ENCODE results near the gene MFN2.

DNA sequence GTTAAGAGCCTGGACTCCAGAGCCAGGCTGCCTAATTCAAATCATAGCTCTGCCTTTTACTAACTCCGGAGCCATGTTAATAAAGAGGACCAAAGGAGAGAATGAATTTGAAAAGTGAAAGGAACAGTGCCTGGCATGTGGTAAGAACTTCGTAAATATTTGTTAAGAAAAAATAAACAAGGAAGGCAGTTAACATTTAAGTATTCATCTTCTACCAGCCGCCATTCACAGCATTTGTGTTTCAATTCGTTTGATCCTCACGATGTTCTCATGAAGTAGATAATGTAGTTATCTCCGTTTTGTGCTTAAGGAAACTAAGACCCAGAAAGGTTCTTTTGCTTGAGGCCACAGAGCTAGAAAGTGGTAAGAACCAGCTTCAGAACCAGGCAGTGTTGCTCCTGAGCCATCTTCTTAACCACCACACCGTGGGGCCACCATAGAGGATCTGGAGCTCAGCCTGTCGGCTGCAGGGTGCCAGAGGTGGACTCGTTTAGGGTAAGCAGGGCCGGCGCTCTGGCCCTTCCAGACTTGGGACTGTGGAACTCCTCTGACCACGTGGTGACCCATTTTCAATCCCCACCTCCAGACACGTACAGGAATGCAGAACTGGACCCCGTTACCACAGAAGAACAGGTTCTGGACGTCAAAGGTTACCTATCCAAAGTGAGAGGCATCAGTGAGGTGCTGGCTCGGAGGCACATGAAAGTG is 11.9 kb downstream of the MFN2 start:
- TF ChIP-seq, protein P1, sequence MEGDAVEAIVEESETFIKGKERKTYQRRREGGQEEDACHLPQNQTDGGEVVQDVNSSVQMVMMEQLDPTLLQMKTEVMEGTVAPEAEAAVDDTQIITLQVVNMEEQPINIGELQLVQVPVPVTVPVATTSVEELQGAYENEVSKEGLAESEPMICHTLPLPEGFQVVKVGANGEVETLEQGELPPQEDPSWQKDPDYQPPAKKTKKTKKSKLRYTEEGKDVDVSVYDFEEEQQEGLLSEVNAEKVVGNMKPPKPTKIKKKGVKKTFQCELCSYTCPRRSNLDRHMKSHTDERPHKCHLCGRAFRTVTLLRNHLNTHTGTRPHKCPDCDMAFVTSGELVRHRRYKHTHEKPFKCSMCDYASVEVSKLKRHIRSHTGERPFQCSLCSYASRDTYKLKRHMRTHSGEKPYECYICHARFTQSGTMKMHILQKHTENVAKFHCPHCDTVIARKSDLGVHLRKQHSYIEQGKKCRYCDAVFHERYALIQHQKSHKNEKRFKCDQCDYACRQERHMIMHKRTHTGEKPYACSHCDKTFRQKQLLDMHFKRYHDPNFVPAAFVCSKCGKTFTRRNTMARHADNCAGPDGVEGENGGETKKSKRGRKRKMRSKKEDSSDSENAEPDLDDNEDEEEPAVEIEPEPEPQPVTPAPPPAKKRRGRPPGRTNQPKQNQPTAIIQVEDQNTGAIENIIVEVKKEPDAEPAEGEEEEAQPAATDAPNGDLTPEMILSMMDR (IDR thresholded peaks at IDR 0.05) = no peak
- no peak for TF ChIP-seq POLR2A (IDR thresholded peaks at IDR 0.05)
